Neural cell (in vitro differentiated cells): ENCODE measurements around the gene DUS1L. TPM values are rescaled to one million over a fixed set of nuclear protein-coding genes. Genes with fewer than 3 reads are reported as not detected.

ENCODE experiments used
- H2AFZ ChIP-seq: fragments of 200-600, 300-800 bp; sonication (generic), shearing (Covaris generic); 2 replicates; pipeline ENCODE4 v1.6.0; 2014; ENCODE audit warnings: low read depth, mild to moderate bottlenecking, antibody characterized with exemption, low read length, moderate library complexity
- H3F3A ChIP-seq: fragments of 200-600 bp; shearing (Covaris generic); 2 replicates; pipeline ENCODE4 v1.6.1; 2016; ENCODE audit warnings: mild to moderate bottlenecking, moderate library complexity, mixed read lengths, antibody characterized with exemption, low read length; ENCODE audit not compliant: insufficient read depth, poor library complexity, severe bottlenecking
- H3K27ac ChIP-seq: fragments of 200-600, 300-800 bp; sonication (generic), shearing (Covaris generic); 2 replicates; pipeline ENCODE4 v1.5.1; 2014; ENCODE audit warnings: mild to moderate bottlenecking, low read length, moderate library complexity
- H3K27me3 ChIP-seq: fragments of 300-800, 200-600 bp; sonication (generic), shearing (Covaris generic); 2 replicates; pipeline ENCODE4 v1.6.0; 2014; ENCODE audit warnings: mild to moderate bottlenecking, low read depth, low read length, moderate library complexity; ENCODE audit not compliant: insufficient read depth
- H3K36me3 ChIP-seq: fragments of 300-800, 200-600 bp; sonication (generic), shearing (Covaris generic); 2 replicates; pipeline ENCODE4 v1.5.1; 2014; ENCODE audit warnings: mild to moderate bottlenecking, antibody characterized with exemption, low read length, moderate library complexity; ENCODE audit not compliant: insufficient read depth
- H3K4me2 ChIP-seq: fragments of 300-800, 200-600 bp; sonication (generic), shearing (Covaris generic); 2 replicates; pipeline ENCODE4 v1.6.0; 2014; ENCODE audit warnings: mild to moderate bottlenecking, low read length
- H3K4me3 ChIP-seq: fragments of 300-800, 200-600 bp; sonication (generic), shearing (Covaris generic); 2 replicates; pipeline ENCODE4 v1.5.1; 2014; ENCODE audit warnings: mild to moderate bottlenecking, low read length, moderate library complexity
- H3K79me2 ChIP-seq: fragments of 200-600 bp; shearing (Covaris generic); replicated peaks from 2 replicates; pipeline ENCODE4 v1.6.0; 2014; ENCODE audit warnings: mild to moderate bottlenecking, low read length, moderate library complexity; ENCODE audit not compliant: insufficient read depth
- H3K9ac ChIP-seq: fragments of 300-800, 200-600 bp; sonication (generic), shearing (Covaris generic); 2 replicates; pipeline ENCODE4 v1.6.1; 2016; ENCODE audit warnings: mild to moderate bottlenecking, low read length, mixed read lengths
- H3K9me2 ChIP-seq: fragments of 200-600 bp; shearing (Covaris generic); 2 replicates; pipeline ENCODE4 v1.6.1; 2016; ENCODE audit warnings: mild to moderate bottlenecking, low read length, mixed read lengths; ENCODE audit not compliant: insufficient read depth
- H3K9me3 ChIP-seq: fragments of 200-600, 300-800 bp; sonication (generic), shearing (Covaris generic); 2 replicates; pipeline ENCODE4 v1.6.1; 2016; ENCODE audit warnings: mild to moderate bottlenecking, mixed run types, low read length, moderate library complexity, mixed read lengths
- H4K20me1 ChIP-seq: fragments of 200-600 bp; shearing (Covaris generic); 2 replicates; pipeline ENCODE4 v1.6.1; 2016; ENCODE audit warnings: mild to moderate bottlenecking, mixed run types; ENCODE audit not compliant: insufficient read depth
- CTCF ChIP-seq: fragments of 450-650 bp; IDR thresholded peaks from 2 replicates; pipeline ENCODE4 v1.5.1; 2014; ENCODE audit warnings: antibody characterized with exemption, mild to moderate bottlenecking, moderate library complexity; ENCODE audit not compliant: poor library complexity, severe bottlenecking
- EP300 ChIP-seq: fragments of 450-650 bp; conservative IDR thresholded peaks from 2 replicates; pipeline ENCODE4 v1.6.1; 2014; ENCODE audit warnings: antibody characterized with exemption, mild to moderate bottlenecking, moderate library complexity; ENCODE audit not compliant: poor library complexity, severe bottlenecking
- EZH2 ChIP-seq: fragments of 200-600, 300-800 bp; shearing (Covaris generic), sonication (generic); IDR thresholded peaks from 2 replicates; pipeline ENCODE4 v1.6.1; 2014; ENCODE audit warnings: antibody characterized with exemption, low read length, borderline replicate concordance, mild to moderate bottlenecking; ENCODE audit not compliant: insufficient read depth, poor library complexity, severe bottlenecking
- MXI1 ChIP-seq: fragments of 450-650 bp; conservative IDR thresholded peaks from 2 replicates; pipeline ENCODE4 v1.6.1; 2014; ENCODE audit warnings: antibody characterized with exemption, mild to moderate bottlenecking; ENCODE audit not compliant: poor library complexity, severe bottlenecking
- POLR2AphosphoS5 ChIP-seq: IDR thresholded peaks from 2 replicates; pipeline ENCODE4 v1.6.1; 2012
- RAD21 ChIP-seq: fragments of 450-650 bp; conservative IDR thresholded peaks from 2 replicates; pipeline ENCODE4 v1.6.1; 2014; ENCODE audit warnings: antibody characterized with exemption, mild to moderate bottlenecking, moderate library complexity
- SMC3 ChIP-seq: fragments of 450-650 bp; conservative IDR thresholded peaks from 2 replicates; pipeline ENCODE4 v1.6.1; 2014; ENCODE audit warnings: antibody characterized with exemption, mild to moderate bottlenecking, moderate library complexity; ENCODE audit not compliant: poor library complexity
- TAF1 ChIP-seq: IDR thresholded peaks from 2 replicates; pipeline ENCODE4 v1.6.1; 2012; ENCODE audit warnings: low read depth
- polyA plus RNA-seq: library from polyadenylated mRNA; depleted of rRNA; stranded (reverse); fragments of >200 nt; gene quantifications from 2 replicates; pipeline ENCODE4 v1.2.3, GENCODE V29; 2014
- TF ChIP-seq, protein P1 (sequence below): IDR thresholded peaks from 2 replicates; pipeline ENCODE4 v1.6.1; 2012; ENCODE audit warnings: borderline replicate concordance

DUS1L gene
- polyA plus RNA-seq, 1 donor from 2014 or later = 100 TPM

DNA sequence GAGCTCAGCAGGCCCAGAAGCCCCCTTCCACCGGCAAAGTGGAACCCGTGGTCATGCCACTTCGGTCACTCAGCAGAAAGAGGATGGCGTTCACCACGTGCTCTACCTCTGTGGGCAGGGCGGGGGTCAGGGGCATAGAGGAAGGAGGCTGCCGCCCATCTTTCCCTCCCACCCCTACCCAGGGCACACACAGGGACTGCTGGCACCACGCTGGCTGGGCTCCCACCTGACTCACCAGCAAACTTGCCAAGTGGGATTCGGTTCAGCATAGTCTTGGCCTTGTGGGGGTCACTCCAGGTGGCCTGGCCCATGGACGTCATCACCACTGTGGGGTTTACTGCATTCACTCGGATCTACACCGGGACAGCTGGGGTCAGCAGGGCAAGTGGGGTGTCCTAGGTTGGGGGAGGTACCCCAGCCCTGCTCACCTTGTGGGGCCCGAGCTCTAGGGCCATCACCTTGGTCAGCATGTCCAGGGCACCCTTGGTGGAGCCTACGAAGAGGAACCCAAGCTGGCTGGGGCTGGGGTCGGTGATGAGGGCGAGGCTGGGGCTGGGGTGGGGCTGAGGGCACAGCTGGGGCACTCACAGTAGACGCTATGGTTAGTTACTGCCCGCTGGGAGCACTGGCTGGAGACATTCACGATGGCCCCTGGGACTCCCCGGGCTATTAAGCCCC is 29.5 kb downstream of the DUS1L start:
- no peak overlapping the region for H3K4me2 ChIP-seq
- no peaks in the 10 kb centered on the region for H3K27me3 ChIP-seq
- TF ChIP-seq, protein P1, sequence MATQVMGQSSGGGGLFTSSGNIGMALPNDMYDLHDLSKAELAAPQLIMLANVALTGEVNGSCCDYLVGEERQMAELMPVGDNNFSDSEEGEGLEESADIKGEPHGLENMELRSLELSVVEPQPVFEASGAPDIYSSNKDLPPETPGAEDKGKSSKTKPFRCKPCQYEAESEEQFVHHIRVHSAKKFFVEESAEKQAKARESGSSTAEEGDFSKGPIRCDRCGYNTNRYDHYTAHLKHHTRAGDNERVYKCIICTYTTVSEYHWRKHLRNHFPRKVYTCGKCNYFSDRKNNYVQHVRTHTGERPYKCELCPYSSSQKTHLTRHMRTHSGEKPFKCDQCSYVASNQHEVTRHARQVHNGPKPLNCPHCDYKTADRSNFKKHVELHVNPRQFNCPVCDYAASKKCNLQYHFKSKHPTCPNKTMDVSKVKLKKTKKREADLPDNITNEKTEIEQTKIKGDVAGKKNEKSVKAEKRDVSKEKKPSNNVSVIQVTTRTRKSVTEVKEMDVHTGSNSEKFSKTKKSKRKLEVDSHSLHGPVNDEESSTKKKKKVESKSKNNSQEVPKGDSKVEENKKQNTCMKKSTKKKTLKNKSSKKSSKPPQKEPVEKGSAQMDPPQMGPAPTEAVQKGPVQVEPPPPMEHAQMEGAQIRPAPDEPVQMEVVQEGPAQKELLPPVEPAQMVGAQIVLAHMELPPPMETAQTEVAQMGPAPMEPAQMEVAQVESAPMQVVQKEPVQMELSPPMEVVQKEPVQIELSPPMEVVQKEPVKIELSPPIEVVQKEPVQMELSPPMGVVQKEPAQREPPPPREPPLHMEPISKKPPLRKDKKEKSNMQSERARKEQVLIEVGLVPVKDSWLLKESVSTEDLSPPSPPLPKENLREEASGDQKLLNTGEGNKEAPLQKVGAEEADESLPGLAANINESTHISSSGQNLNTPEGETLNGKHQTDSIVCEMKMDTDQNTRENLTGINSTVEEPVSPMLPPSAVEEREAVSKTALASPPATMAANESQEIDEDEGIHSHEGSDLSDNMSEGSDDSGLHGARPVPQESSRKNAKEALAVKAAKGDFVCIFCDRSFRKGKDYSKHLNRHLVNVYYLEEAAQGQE = no peak
- TF ChIP-seq EZH2 = no peak
- no peak for TF ChIP-seq SMC3
- no peak for TF ChIP-seq EP300
- no peak for TF ChIP-seq CTCF
- no peak for TF ChIP-seq TAF1
- TF ChIP-seq POLR2AphosphoS5 = no peak
- no peak for TF ChIP-seq MXI1
- TF ChIP-seq RAD21 = no peak
- no peaks in the 10 kb centered on the region for H3K79me2 ChIP-seq
- H3K9me2 ChIP-seq = no peaks in the 10 kb centered on the region
- peak overlapping the region; percentile 93 for H3K4me3 ChIP-seq
- H3K27ac ChIP-seq = no peak overlapping the region
- peak overlapping the region; percentile 77 for H3K9ac ChIP-seq
- no peaks in the 10 kb centered on the region for H4K20me1 ChIP-seq
- no peaks in the 10 kb centered on the region for H3K36me3 ChIP-seq
- no peak overlapping the region for H2AFZ ChIP-seq
- peaks cover 8% of the 10 kb centered on the region for H3F3A ChIP-seq
- H3K9me3 ChIP-seq = no peaks in the 10 kb centered on the region

DNA sequence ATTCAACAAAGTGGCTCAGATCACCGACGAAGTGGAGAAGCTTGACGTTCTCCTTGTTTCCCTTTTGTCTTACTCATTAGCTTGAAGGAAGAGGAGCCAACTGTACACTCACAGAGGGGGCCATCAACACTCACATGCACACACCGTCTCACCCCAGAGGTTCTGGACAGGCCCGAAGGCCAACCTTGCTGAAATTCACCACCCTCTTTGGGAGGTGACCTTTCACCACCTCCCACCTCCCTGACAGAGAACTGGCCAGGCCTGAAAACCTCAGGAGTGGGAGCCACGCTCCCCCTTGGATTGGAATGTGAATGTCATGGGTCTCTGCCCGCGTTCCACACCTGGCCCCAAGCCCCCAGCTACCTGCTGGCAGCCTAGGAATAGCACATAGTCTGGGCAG is 30.1 kb downstream of the DUS1L start:
- H3K9me3 ChIP-seq = no peaks in the 10 kb centered on the region
- no peak overlapping the region for H3K4me2 ChIP-seq
- H3K79me2 ChIP-seq = no peaks in the 10 kb centered on the region
- H3F3A ChIP-seq = peaks cover 8% of the 10 kb centered on the region
- H3K9ac ChIP-seq = no peak overlapping the region
- TF ChIP-seq, protein P1 = no peak
- no peak overlapping the region for H2AFZ ChIP-seq
- no peaks in the 10 kb centered on the region for H3K27me3 ChIP-seq
- no peaks in the 10 kb centered on the region for H4K20me1 ChIP-seq
- H3K4me3 ChIP-seq = no peak overlapping the region
- no peak overlapping the region for H3K27ac ChIP-seq
- H3K36me3 ChIP-seq = no peaks in the 10 kb centered on the region
- no peaks in the 10 kb centered on the region for H3K9me2 ChIP-seq
